HK-2 (cell line): ENCODE results near the gene MYLK4.

Experiments used
- DNase-seq: peaks from one replicate; pipeline ENCODE4 v3.0.0-alpha.2; 2018; ENCODE audit not compliant: unreplicated experiment

MYLK4 gene

DNA sequence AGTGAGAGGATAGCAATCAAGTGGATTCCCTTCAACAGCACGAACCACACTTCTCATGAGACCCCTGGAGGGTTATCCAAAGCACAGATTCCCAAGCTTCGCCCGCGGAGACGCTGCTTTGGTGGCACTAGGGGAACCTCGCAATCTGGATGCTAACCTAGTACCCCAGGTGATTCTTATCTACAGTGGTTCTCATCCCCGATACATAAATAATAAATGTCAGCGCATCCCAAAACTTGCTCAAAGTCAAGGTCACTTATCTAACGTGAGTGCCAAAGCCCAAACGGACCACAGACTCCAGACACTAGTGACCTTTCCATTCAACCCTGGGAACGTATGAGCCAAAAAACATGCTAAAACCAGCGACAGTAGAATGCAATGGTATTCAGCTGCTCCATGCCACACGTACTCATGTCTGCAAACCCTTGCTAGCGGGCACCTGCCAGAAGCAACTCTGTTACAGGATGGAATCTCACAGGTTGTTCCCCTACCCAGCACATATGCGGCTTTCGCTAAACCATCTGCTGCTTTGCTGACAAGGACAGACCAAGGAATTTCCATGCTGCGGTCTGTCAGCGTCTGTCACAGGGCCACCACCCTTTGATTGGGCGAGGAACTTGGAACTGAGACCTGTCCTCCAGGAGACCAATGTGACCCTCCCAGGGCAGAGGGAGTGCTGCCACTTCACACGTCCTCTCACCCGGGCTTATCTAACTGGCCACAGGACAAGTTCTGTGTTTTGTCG is 16.8 kb downstream of the MYLK4 start:
- DNase-seq = no peak

DNA sequence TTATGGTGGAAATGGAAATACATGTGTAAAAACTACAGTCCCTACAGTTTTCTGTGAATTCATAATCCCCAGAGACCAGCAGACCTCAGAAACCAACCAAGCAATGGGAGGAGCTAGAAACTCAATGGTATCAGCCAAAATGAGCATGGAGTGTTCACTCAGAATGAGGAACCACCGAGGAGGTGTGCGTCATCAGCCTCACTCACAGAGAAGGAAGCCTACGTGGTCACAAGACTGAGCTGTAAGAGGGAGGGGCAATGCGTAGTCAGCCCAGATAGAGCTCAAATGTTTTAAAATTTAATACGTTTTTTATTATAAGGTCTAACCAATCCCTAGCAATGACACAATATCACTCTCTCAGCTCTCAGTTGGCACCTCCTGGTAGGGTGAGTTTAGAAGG is 17.4 kb downstream of the MYLK4 start:
- DNase-seq = no peak

DNA sequence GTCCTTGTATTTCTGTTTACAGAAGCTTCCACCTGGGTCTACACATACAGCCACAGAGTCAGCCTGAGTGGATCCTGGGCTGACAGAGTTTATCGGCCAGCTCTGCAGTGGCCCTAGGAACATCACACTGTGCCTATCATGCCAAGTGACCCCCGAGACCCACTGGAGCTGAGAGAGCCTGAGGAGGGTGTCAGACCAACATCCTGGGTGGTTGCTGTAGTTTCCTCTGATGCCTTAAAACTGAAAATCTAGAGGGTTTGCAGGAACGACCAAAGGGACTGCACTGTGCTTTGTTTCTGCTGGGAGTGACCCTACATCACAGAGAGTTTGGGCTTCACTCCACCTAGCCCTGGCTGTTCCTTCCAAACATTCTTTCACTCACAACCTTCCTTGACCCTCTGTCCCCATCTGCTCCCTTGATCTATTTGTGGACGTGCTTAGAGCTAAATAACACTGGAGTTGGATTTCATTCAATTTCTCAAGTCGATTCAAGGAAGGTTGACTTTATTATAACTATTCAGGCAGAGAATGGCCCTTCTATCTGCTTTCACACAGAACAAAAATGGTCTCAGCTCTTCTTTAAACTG is 18.1 kb downstream of the MYLK4 start:
- no peak for DNase-seq

DNA sequence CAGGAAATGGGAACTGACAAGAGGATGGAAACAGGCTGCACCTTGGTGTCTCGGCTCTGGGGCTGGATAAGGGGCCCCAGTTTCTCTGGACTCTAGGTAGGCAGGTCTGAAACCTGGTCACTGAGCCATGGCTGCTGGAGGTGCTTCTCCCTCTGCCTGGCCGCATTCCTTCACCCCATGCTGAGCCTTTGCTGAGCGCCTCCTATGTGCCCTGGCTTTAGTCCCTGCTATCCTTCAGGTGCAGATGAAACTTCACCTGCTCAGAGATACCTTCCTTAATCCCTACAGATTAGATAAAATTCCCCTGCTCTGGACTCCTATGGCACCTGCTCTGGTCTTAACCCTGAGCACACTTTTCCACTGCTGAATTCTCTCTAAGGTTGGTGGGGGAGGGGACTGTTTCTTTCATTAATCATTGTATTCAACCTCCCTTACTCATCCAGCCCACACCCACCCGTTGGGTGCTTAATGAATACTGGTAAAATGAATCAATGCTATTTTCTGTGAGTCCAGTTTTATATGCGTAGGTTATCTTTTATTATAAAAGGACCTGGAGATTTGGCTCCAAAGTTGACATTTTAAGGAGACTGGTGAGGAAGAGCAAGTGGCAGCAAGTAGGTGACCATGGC is 19.3 kb downstream of the MYLK4 start:
- no peak for DNase-seq

DNA sequence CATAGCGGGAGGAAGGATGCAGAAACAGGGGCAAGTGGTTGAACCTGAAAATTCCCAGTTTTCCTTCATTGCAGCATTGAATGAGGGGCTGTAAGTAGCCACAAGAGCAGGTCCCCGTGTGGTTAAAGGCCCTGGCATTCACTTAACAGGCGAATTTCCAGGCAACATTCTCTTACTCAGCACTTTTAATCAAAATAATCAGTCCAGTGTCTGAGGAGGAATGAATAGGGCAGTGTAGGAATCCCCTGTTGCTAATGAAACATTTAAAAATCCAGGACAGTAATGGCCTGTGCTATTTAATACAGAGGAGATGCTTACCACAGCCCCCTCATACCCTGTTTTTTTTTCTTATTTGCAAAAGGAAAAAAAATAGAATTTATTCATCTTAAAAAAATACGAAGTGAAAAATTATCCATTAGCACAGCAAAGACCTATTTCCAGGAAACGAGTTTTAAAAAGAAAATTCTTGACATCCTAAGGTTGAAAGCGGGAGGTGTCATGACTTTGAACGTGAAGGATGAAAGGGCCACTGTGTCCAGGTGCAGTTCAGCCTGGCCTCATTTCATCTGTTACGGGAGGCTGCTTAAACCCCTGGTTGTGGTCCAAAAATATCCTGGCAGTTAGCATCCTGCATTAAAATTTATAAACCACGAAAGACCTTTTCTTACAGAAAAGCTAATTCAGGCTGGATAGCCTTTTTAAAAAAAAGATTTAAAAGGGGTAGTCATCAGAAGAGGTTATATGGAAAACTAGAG is 20.2 kb downstream of the MYLK4 start:
- no peak for DNase-seq

DNA sequence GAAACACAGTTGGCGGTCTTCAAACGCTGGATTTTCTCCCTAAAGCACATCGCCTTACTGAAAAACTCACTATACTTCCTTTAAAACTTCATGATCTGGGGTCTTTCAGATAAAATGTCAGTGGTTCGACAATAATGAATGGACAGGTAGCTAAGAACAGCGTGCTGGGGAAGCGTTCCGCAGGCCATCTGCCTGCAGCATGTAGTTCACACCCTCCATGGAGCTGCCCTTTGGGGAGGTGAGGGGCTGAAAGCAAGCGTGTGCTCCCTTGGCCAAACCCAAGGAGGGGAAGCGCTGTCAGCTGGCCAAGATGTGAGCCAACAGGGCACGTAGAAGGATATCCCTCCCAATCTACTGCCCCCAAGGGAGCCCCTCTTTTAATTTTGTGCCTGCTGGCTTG is 20.8 kb downstream of the MYLK4 start:
- no peak for DNase-seq

DNA sequence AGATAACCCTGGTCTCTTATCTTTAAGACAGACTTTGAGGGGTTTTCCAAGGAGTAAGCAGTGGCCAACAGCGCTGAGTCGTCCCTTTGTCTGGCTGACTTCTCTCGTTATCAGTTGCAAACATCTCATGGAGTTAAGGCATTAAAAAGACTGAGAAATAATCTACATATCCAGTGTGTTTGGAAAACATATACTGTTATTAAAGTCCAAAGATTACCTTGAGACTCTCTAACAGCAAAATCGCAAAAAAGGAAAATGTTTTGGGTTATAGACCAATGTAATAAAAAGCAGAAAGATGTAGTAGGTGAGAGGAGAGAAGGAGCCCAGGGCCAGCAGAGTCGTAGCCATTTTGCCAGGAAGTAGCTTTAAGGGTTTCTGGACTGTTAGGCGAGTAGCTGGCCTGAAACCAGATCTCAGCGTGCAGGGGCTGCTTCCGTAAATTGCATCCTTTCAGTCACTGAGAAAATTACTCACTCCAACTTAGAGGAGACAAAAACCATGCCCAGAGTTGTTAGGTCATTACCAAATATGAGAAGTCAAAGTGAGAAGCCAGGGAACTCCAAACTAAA is 24.6 kb downstream of the MYLK4 start:
- DNase-seq = no peak

DNA sequence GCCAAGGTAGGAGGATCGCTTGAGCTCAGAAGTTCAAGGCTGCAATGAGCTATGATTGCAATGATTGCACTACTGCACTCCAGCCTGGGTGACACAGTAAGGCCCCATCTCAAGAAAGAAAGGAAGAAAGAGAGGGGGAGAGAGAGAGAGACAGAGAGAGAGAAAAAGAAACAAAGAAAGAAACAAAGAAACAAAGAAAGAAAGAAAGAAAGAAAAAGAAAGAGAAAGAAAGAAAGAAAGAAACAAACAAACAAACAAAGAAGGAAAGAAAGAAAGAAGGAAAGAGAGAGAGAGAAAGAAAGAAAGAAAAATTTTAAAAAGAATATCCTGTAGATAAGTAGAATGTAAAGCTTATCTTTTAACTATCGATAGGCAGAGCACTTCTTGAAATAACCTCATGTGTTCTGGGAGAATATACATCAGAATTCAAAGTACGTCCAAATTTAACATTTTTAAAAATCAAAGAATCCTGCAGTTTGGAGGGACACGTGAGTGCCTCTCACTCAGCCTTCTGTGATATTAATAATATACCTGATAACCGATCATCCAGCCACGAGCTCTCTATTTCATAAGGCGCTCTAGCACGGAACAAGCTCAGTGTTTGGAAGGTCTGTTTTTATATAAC is 25.2 kb downstream of the MYLK4 start:
- no peak for DNase-seq

DNA sequence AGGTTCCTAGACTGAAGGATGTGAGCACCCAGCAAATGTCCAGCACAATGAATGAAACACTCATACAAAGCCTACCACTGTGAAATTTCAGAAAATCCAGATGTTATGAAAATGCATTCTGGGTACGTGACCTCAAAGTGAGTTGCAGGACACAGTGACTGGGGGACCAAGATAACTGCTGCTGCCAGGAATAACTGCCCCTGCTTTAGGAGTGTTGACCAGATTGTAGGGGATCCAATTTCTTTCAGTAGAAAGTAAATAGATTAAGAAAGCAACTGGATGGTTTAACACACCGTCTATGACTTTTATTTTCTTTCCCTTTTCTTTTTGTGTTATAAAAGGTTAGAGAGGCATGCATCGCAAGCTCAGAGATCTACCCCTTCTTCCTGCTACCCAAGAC is 29.5 kb downstream of the MYLK4 start:
- no peak for DNase-seq

DNA sequence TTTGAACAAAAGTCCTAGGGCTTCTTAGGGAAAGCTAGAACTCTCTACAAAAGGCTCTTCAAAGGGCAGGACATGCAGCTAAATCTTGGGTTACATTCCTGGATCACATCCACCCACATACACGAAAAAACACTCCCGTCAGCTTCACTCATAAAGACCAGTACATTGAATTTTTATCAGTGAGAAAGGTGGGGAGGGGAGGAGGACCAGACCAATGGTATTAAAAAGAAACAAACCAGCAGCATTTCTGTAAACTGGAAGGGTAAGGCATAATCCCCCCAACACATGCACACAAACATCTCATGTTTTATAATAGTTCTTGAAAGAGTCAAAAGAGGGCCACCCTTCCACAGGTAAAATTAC is 31.6 kb downstream of the MYLK4 start:
- DNase-seq = no peak

DNA sequence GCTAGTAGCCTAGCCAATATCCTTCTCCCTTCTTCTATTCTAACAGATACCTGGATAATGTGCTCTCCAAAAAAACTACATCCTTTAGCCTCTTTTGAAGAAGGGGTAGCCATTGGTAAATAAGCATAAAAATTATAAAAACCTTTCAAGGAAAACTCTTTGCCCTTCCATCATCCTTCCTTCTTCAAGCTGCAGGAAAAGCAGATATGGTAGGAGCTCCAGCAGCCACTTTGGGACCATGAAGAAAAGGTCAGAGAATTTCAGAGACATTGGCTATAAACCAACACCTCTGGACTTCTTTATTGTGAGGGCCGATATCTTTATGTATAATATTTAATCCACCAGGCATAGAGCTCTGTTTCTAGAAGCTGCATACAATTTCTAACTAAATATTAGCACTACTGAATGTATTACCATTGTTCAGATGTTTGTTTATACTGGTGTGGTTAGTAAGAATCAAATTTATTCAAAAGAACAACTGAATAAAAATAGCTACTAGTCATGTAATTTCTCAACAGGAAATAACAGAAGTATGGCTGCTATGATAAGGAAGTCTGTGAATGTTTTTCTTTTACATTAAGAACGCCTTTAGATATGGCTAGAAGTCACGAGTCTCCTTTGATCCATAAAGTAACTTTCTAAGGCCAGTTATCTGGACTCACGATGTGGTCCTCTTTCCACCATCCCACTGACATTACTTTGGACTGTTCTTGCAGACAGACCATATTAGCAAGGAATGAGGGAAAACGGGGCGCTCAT is 32.2 kb downstream of the MYLK4 start:
- DNase-seq = no peak

DNA sequence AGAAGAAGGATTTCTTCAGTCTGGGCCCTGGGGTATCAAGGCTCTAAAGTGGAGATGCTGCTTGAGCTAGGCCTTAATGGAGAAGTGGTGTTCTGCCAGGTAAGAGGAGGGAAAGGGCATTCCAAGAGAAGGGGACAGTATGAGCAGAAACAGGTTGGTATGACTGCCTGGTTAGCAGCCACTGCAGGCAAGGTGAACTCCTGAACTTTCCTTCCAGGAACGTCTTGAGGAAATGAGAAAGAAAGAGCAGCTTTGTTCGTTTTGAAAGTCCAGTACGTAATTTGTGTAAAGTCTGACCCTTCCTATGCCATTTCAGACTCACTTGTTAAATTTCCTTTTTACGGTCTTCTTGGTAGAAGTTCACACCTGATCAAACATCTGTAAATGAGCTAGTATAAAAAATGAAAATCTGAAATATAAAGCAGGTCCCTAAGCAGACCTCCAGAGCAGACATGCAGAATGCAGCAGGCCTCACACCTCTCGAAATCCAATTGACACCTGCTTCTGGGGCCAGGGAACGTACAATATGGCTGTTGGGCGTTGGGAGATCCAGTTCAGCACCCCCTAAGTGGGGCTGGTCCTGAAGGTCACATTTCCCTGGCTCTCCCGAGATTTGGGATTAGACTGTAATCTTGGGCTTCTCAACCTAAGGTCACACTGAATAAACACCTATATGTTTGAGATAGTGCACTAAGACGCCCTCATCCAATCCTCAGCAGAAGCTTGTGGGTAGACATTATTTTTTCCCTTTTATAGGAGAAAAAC is 33.6 kb downstream of the MYLK4 start:
- no peak for DNase-seq

DNA sequence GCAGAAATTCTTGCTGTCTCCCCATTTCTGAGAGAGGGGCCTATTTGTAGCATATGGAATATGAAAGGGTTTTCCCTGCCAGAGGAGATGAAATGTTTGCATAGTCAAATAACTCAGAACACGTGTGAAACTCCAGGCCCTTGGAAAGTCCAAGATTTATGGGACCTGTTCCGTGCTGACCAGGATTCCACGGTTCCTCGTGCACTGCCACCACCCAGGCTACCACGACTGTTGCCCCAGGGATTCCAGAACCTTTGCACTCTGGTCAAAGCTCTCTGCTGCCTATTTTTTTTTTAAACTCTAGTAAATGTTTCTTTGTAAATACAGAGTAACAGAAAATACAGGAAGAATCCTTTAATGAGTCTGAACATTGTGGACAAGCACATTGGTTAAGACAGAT is 35.0 kb downstream of the MYLK4 start:
- DNase-seq = no peak

DNA sequence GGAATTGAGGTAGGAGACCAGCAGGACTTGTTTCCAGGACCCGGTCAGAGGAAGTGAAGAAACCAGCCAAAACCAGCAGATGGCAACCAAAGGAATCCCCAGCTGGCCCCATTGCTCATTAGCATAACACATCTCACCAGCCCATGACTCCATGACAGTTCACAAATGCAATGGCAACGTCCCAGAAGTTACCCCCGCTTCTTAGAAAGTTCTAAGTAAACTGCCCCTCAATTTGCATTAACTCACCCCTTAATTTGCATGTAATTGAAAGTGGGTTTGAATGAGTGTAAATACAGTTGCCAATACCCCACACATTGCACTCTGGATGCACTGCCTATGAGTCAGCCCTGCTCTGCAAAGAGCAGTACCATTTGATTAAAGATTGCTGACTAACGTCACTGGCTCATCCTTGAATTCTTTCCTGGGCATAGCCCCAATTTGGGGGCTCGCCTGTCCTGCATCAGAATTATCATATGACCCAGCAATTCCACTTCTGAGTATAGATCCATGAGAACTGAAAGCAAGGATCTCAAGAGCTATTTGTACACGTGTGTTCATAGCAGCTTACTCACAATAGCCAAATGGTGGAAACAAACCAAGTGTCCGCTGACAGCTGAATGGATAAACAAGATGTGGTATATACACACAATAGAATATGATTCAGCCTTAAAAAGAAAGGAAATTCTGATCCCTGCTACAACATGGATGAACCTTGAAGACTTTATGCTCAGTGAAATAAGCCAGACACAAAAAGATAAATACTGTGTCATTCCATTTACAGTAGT is 36.4 kb downstream of the MYLK4 start:
- peak; percentile 15 for DNase-seq

DNA sequence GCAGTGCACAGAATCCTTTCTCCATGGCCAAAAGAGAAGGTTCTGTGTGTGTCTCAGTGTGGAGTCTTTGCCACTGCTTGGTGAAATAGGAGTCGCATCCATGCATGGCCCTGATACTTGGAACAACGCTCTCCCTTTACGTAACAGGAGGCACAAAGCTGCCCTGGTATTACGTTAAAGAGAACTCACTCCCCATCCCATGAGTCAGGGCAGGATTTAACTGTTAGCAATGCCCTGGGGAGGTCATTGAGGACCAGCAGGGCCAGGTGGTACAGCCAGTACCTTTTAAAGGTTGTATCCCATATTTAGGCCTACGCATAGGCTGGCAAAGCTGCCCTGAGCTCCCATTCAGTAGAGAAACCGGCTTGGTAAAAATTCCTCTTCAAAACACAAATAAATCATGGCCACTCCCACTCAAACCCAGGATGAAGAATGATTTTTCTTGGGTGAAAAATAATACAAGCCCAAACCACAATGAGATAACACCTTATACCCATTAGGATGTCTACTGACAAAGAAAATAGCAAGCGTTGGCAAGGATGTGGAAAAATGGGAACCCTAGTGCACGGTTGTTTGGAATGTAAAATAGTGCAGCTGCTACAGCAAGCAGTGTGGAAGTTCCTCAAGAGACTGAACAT is 37.1 kb downstream of the MYLK4 start:
- no peak for DNase-seq

DNA sequence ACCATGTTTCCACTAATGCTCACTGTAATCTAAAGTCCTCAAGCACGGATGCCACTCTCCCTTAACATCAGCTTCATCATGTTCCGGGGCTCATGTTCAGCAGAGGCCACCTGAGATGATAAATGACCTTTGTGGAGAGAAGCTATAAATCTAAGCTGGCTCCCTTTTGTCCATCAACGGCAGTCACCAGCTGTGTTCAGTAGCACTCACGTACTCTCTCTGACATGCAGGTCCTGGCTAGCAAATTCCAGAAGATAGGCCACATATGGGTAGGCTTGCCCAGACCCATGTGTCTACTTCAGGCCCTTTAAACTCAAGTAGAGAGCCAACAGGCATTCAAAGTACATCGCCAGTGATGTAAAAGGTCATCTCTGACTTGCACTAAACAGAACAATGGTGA is 38.6 kb downstream of the MYLK4 start:
- no peak for DNase-seq

DNA sequence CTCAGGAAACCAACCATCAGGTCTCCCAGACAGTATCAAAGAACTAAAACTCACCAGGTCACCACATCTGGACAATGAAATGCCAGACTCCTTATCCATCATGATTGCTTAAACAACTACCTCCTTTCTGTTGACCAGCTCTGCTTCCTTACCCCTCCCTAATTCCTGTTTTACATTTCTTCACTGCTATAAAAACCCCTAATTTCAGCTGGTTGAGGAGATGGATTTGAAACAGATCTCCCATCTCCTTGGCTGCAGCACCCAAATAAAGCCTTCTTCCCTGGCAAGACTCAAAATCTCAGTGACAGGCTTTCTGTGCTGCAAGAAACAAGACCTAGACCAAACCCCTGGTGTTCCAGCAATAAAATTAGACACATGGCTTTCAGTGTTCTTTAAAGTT is 40.3 kb downstream of the MYLK4 start:
- no peak for DNase-seq

DNA sequence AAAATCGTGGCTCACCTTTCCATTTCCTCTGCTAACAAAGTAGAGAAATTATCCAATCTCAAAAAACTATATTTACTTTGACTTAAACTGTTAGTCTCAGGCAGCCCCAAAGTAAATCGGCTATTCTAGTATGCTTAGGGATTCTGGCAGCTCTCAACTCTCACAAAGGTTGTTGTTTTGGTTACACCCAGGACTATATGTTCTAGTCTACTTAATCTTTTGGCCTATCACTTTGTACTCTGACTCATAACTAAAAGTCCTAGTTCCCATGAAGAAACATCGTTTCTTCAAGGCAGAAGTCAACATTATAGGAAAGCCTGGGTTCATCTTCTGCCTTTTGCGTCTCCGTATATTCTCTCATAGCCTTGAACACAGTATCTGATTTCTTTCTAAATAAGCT is 42.3 kb downstream of the MYLK4 start:
- no peak for DNase-seq

DNA sequence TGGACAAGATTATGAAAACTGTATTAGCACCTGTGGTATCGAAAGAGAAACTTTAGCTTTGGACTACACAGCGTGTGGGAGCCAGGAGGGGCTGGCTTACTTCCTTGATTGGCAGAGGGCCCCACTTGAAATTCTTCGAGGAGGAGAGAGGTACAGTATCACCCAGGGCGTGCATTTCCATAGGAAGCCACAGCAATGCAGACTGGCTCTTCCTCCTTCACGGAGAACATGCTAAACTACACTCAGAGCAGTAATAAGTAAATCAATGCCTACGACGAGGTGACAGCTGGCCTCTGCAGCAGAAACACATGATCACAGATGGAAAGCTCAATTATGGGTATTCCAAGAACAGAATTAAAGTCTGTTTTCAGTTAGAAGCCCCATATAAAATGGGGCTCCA is 44.2 kb downstream of the MYLK4 start:
- no peak for DNase-seq
